Natural killer cell treated with Interleukin-12 subunit alpha and Interleukin-12 subunit beta and Interleukin-15 and Interleukin-18, amount 100 ng/mL, for 72 hours (primary cell): ENCODE data around the gene COX7C. TPM values are rescaled to one million over a fixed set of nuclear protein-coding genes. Genes with fewer than 3 reads are reported as not detected.
A peak's percentile ranks its signal among the peaks of the same experiment; 100 is the strongest.
"Not testable (repeated sequence)": the region's sequence is repeated elsewhere in the genome, so short reads cannot be mapped to it uniquely, and the experiment has no call there.

Source experiments
- ATAC-seq, 2 donors: fragments of 150-1000 bp; cut with Tn5 transposase in 1 of 2; sonication (Bioruptor Pico), chemical (Tn5 transposase) in 1 of 2; 2 replicates each; pipeline ENCODE4 v1.10.0; 2021
- DNase-seq: peaks from one replicate; pipeline ENCODE4 v3.0.0; 2022; ENCODE audit warnings: low spot score
- H3K27ac Mint-ChIP-seq, 2 donors: 1 replicate in 1 of 2; 2 replicates in 1 of 2; pipeline ENCODE4 v1.8.0; 2022; ENCODE audit warnings: mixed read lengths in 2 of 2, mild to moderate bottlenecking in 1 of 2, moderate library complexity in 1 of 2
- H3K27me3 Mint-ChIP-seq, 2 donors: 1 replicate in 1 of 2; 2 replicates in 1 of 2; pipeline ENCODE4 v1.8.0; 2022; ENCODE audit warnings: mixed read lengths in 2 of 2
- H3K36me3 Mint-ChIP-seq: one replicate; pipeline ENCODE4 v1.8.0; 2022; ENCODE audit warnings: mixed read lengths
- H3K4me1 Mint-ChIP-seq, 2 donors: 1 replicate in 1 of 2; 2 replicates in 1 of 2; pipeline ENCODE4 v1.8.0; 2022; ENCODE audit warnings: low read depth in 2 of 2, mixed read lengths in 2 of 2, mild to moderate bottlenecking in 1 of 2
- H3K4me3 Mint-ChIP-seq: one replicate; pipeline ENCODE4 v1.8.0; 2022; ENCODE audit warnings: mixed read lengths
- H3K9me3 Mint-ChIP-seq: 2 replicates; pipeline ENCODE4 v1.8.0; 2022; ENCODE audit warnings: mixed read lengths
- total RNA-seq, 2 donors: library from RNA; stranded (reverse); gene quantifications; one replicate each; pipeline ENCODE4 v1.2.3, GENCODE V29; 2022

COX7C gene, protein sequence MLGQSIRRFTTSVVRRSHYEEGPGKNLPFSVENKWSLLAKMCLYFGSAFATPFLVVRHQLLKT
- total RNA-seq = 100 to 1,000 TPM; 342 to 425 TPM

DNA sequence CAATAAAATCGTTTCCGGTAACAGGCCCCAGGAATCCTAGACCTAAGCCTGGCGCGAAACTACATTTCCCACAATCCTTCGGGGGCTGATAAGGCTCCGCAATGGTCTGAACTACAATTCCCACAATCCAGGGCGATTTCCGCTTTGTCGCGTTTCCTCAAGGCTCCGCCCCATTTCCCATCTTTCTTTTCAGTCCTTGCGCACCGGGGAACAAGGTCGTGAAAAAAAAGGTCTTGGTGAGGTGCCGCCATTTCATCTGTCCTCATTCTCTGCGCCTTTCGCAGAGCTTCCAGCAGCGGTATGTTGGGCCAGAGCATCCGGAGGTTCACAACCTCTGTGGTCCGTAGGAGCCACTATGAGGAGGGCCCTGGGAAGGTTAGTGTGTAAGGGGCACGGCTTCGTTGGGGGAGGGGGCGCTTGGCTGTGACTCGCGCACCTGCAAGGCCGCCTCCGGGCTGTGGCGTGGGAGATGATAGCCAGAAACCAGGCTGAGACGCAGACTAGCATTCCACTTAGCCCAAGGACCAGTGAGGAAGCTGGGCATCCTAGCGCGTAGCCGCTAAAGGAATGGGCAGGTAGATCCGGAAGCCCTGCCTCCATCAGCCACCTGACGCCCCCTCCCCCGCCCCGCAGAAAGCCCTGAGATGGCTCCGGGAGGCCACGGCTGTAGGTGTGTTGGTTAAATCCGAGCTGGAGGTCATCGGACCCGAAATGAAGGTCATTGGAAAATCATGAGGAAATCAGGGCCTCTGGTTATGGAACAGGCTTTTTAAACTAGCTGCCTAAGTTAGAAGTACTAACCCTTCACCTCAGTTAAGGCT, at the start of gene COX7C:
Gene COX7C (plus strand): TSS at position 186 of the 821 bp plus-strand sequence. CDS start 115 bp downstream, at position 301.
- Mint-ChIP-seq H3K36me3 (peaks cover 34% of the 10 kb centered on the region), H3K27me3 (peaks cover 11 to 17% of the 10 kb centered on the region in 2 donors), H3K4me3 (peak within 1 kb of the TSS; percentile 98), H3K9me3 (peaks cover 3% of the 10 kb centered on the region), H3K4me1 (peaks cover 13 to 17% of the 10 kb centered on the region in 2 donors), H3K27ac (peak within 1 kb of the TSS; percentile 90 to 93)
- ATAC-seq (peak; percentile 99 to 100), DNase-seq (peak; percentile 93)

DNA sequence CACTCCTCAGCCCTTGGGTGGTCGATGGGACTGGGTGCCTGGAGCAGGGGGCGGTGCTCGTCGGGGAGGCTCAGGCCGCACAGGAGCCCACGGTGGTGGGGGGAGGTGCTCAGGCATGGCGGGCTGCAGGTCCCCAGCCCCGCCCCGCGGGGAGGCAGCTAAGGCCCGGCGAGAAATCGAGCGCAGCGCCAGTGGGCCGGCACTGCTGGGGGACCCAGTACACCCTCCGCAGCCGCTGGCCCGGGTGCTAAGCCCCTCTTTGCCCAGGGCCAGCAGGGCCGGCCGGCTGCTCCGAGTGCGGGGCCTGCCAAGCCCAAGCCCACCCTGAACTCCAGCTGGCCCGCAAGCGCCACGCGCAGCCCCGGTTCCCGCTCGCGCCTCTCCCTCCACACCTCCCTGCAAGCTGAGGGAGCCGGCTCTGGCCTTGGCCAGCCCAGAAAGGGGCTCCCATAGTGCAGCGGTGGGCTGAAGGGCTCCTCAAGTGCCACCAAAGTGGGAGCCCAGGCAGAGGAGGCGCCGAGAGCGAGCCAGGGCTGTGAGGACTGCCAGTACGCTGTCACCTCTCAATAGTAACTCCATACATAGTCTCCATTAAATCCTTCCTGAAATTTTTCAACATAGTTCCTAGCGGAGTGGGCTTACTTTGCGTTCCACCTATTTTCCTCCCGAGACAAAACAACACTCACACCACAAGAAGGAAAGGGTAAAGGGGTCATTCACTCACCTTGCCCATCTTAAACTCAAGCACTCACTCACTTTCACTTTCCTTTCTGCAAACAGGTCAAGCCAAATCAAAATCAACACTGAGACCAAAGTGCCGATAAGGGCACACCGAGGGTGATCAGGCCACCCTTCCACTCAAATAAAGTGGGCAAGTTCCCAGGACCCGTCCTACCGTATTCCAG, 48.0 kb upstream of the COX7C start:
- not testable (repeated sequence) for DNase-seq, H3K4me1 Mint-ChIP-seq, H3K4me3 Mint-ChIP-seq, ATAC-seq, H3K27me3 Mint-ChIP-seq, H3K9me3 Mint-ChIP-seq, H3K27ac Mint-ChIP-seq, H3K36me3 Mint-ChIP-seq

DNA sequence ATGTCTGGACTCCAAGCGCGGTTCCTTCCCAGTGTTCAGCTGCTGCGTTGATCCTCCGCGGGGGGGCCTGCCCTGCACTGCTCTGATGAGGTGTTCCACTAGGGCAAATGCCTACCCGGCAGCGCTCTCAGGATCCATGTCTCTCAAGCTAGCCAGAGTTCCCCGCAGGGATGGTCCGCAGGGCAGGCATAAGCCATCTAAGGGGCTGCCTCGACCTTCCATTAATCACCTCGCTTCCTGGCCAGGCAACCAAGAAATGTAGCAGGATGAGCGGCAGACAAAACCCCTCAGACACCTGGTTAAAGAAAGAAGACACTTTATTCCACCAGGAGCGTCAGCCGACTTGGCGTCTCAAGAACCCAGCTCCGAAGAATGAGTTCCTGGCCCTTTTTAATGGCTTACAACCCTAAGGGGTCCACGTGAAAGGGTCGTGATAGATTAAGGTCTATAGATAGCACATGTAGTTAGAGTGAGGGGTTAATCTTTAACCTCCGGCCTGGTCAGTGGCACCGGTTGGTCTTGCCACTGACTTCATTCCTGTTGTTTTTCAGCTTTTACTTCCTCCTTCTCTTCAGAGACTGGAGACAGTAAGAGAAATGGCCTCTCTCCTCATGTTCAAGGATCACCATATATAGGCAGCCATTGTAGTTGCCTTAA, 47.2 kb upstream of the COX7C start:
- DNase-seq (no peak), ATAC-seq (no peak)
- H3K4me3 Mint-ChIP-seq = no peak overlapping the region
- peaks cover 4% of the 10 kb centered on the region for H3K9me3 Mint-ChIP-seq
- H3K36me3 Mint-ChIP-seq = no peaks in the 10 kb centered on the region
- H3K4me1 Mint-ChIP-seq = no peaks in the 10 kb centered on the region
- no peaks in the 10 kb centered on the region for H3K27me3 Mint-ChIP-seq
- H3K27ac Mint-ChIP-seq = no peak overlapping the region

DNA sequence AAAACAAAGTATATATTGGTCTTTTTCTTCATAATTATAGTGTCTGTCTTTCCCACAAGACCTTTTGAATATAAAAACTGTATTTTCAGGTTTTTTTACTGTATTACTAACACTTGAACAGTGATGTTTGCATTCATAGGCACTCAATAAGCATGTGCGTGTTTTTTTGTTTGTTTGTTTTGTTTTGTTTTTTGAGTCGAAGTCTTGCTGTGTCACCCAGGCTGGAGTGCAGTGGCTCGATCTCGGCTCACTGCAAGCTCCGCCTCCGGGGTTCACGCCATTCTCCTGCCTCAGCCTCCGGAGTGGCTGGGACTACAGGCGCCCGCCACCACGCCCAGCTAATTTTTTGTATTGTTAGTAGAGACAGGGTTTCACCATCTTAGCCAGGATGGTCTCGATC, 46.6 kb upstream of the COX7C start:
- not testable (repeated sequence) for H3K36me3 Mint-ChIP-seq, H3K27ac Mint-ChIP-seq, DNase-seq, ATAC-seq, H3K4me3 Mint-ChIP-seq, H3K27me3 Mint-ChIP-seq, H3K9me3 Mint-ChIP-seq, H3K4me1 Mint-ChIP-seq

DNA sequence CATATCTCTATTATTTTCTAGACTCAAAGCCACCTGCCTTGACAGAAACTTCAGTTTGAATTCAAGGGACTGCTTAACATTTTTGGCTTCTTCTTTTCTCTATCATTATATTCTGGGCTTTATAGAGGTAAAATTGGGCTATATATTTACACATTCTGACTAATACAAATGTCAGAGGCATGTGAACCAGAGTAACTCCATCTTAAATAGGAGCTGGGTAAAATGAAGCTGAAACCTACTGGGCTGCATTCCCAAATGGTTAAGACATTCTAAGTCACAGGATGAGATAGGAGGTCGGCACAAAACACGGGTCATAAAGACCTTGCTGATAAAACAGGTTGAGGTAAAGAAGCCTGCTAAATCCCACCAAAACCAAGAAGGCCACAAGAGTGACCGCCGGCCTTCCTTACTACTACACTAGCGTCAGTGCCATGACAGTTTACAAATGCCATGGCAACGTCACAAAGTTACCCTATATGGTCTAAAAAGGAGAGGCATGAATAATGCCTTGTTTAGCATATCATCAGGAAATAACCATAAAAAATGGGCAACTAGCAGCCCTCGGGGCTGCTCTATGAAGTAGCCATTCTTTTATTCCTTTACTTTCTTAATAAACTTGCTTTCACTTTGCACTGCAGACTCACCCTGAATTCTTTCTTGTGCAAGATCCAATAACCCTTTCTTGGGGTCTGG, 44.8 kb upstream of the COX7C start:
- Mint-ChIP-seq H3K9me3 (peaks cover 4% of the 10 kb centered on the region), H3K4me1 (no peaks in the 10 kb centered on the region), H3K4me3 (no peak overlapping the region), H3K27ac (no peak overlapping the region), H3K36me3 (no peaks in the 10 kb centered on the region), H3K27me3 (no peaks in the 10 kb centered on the region)
- DNase-seq (no peak), ATAC-seq (no peak)

DNA sequence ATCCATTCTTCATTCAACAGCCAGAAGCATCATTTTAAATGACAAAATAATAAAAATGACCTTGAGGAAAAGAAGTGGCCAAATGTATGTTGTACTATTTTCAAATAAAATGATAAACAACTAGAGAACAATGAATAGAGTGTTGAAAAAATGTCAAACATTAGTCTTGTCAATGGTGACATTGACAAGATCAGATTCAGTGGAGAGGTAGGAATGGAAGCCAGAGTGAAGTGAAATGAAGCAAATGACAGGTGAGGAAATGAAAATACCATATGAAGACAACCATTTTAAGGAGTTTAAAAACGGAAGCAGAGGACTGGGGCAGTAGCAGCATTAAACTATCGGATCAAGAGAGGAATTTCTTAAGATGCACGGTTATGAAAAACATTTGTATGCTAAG, 38.2 kb upstream of the COX7C start:
- H3K27ac Mint-ChIP-seq = no peak overlapping the region
- no peak for DNase-seq
- ATAC-seq = no peak

DNA sequence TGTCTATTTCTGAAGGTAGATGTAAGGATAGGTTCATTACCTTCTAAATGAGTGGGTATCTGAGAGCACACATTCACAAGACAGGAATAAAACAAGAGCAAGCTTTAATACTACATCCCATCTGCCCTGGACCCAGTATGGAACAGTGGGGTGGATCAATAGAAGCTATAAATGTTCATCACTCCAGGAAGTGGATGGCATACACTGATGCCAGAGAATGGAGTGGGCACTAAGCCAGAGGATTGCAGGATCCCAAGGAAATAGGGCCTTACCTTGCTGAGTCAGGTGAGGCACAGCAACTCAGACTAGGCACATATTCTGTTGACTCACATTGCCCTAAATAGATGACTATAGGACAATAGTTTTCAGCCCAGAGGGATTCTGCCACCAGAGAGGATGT, 21.3 kb upstream of the COX7C start:
- H3K27ac Mint-ChIP-seq = no peak overlapping the region

More for the DNA sequence above, 38.2 kb upstream of the COX7C start:
- no peaks in the 10 kb centered on the region for H3K36me3 Mint-ChIP-seq
- no peaks in the 10 kb centered on the region for H3K4me1 Mint-ChIP-seq
- H3K4me3 Mint-ChIP-seq = no peak overlapping the region
- H3K9me3 Mint-ChIP-seq = peaks cover 3% of the 10 kb centered on the region
- H3K27me3 Mint-ChIP-seq = peaks cover 3 to 13% of the 10 kb centered on the region in 2 donors

DNA sequence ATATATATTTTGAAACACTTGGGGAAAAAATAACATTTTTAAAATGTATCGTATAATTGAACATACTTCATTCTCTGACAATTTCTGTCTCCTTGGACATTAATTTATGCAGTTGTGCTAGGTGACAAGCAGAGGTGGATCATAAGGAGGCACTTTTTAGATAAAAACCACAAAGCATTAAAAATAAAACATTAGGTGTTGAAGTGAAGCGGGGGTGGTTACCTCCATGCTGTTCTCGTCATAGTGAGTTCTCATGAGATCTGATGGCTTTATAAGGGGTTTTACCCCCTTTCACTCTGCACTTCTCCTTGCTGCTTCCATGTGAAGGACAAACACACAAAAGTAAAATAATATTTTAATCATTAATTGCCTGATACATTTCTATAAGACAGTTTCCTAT, 11.9 kb upstream of the COX7C start:
- no peaks in the 10 kb centered on the region for H3K4me1 Mint-ChIP-seq
- no peak overlapping the region for H3K27ac Mint-ChIP-seq

More for the DNA sequence above, 21.3 kb upstream of the COX7C start:
- Mint-ChIP-seq H3K4me1 (no peaks in the 10 kb centered on the region), H3K4me3 (no peak overlapping the region), H3K9me3 (no peaks in the 10 kb centered on the region), H3K36me3 (no peaks in the 10 kb centered on the region), H3K27me3 (peaks cover 21 to 22% of the 10 kb centered on the region in 2 donors)
- DNase-seq (no peak), ATAC-seq (no peak)

DNA sequence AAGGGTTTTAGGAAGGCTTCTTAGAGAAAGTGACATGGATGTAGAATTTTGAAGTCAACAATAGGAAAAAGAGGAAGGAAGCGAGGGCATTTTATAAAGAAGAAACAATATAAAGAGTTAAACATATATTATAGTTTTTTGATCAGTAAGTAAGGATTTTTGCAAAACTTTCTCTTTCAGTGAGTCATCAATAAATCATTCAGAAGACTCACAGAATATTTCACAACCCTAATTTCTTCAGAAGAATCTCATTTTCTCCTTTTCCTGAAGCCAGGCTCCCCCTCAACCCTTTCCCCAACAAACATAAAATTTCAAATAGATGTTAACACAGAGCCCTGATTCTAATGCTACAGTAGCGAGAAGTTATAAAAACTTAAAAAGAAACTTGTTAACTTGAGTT, 4.3 kb upstream of the COX7C start:
- H3K27me3 Mint-ChIP-seq = peaks cover 37 to 52% of the 10 kb centered on the region in 2 donors
- DNase-seq (no peak), ATAC-seq (no peak)
- peaks cover 10% of the 10 kb centered on the region for H3K36me3 Mint-ChIP-seq
- H3K27ac Mint-ChIP-seq = no peak overlapping the region
- peaks cover 3% of the 10 kb centered on the region for H3K9me3 Mint-ChIP-seq
- H3K4me1 Mint-ChIP-seq = peaks cover 6 to 8% of the 10 kb centered on the region in 2 donors
- H3K4me3 Mint-ChIP-seq = no peak overlapping the region

More for the DNA sequence above, 11.9 kb upstream of the COX7C start:
- Mint-ChIP-seq H3K36me3 (no peaks in the 10 kb centered on the region), H3K4me3 (no peak overlapping the region), H3K9me3 (peaks cover 3% of the 10 kb centered on the region), H3K27me3 (peaks cover 34 to 53% of the 10 kb centered on the region in 2 donors)
- no peak for DNase-seq
- ATAC-seq = no peak

DNA sequence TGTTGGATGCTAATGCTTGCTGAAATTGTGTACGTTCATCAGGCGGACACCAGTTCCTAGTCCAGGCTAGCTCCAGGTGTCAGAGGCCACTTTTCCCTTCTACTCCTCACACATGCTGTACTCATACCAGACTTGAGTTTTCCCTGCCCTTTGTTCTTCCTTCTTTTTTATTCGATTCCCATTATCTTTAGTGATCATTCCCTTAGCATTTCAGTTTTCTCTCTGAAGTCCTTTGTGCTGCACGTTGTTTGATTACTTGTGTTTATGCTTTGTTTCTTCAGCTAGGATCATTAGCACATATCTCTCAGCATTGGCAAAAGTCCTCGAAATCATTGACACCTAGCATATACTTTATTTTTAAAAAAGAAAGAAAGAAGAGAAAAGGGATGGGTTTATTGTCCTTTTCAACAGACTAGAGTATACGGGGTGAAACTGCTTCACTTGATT, 409 bp upstream of the COX7C start:
- no peak for ATAC-seq
- Mint-ChIP-seq H3K4me1 (peaks cover 13 to 17% of the 10 kb centered on the region in 2 donors), H3K36me3 (peaks cover 34% of the 10 kb centered on the region), H3K9me3 (peaks cover 3% of the 10 kb centered on the region), H3K27ac (peak overlapping the region; percentile 90 to 93), H3K27me3 (peaks cover 14 to 22% of the 10 kb centered on the region in 2 donors), H3K4me3 (peak overlapping the region; percentile 98)
- no peak for DNase-seq

DNA sequence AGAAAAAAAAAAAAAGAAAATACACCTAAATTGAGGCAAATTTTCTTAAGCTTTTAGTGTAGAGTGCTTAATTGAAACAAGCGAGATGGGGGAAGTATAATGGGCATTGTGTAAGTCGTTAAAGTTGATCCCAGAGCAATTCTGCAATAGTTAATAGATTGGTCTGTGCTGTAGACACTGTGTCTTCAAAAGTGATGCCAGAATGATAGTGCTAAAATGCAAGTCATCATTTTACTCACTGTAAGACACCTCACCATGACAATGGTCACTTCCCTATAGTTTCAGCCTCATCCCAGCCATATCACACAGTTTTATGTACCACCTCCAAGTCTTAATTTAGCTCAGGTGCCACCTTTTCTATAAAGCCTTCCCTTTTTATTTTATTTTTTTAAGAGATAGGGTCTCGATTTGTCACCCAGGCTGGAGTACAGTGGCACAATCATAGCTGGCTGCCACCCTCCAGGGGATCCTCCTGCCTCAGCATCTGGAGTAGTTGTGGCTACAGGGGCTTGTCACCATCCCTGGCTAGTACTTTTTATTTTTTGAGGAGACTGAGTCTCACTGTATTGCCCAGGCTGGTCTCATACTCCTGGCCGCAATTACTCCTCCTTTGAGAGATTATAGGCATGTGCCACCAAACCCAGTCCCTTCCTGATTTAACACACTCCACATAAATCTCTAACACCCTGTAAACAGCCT, 6.2 kb downstream of the COX7C start:
- Mint-ChIP-seq H3K4me3 (no peak overlapping the region), H3K27ac (no peak overlapping the region)
- ATAC-seq = peak in 1 of 2 donors; percentile 31

DNA sequence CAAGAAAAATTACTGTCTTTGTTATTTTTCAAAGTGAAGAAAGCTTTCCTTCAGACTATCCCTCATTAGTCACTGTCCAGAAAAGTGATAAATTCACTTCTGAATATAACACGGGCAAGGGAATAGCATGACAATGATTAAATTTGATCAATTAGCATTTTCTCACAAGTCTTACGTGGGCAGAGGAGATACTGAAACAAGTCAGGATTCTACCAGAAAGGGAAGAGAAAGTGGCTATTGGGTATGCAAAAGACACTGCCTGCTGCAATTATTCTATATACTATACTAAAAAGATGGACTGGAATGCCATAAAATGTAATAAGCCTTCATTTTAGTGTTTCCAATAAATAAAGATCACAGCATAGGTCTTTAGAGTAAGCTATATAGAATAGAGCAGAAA, 7.4 kb downstream of the COX7C start:
- no peak for DNase-seq
- peaks cover 0 to 1% of the 10 kb centered on the region in 2 donors for H3K4me1 Mint-ChIP-seq
- no peak for ATAC-seq
- peaks cover 19% of the 10 kb centered on the region for H3K36me3 Mint-ChIP-seq
- no peak overlapping the region for H3K27ac Mint-ChIP-seq
- H3K4me3 Mint-ChIP-seq = no peak overlapping the region
- H3K27me3 Mint-ChIP-seq = peaks cover 19 to 26% of the 10 kb centered on the region in 2 donors
- no peaks in the 10 kb centered on the region for H3K9me3 Mint-ChIP-seq

More for the DNA sequence above, 6.2 kb downstream of the COX7C start:
- H3K27me3 Mint-ChIP-seq = peaks cover 12 to 17% of the 10 kb centered on the region in 2 donors
- DNase-seq = no peak
- H3K9me3 Mint-ChIP-seq = no peaks in the 10 kb centered on the region
- H3K4me1 Mint-ChIP-seq = peaks cover 6 to 8% of the 10 kb centered on the region in 2 donors
- H3K36me3 Mint-ChIP-seq = peaks cover 24% of the 10 kb centered on the region
